T-helper 2 cell treated with Interferon-gamma antibody and Interleukin-4, amounts not matched to agents 5 μg/mL and 100 μg/mL, for 36 hours (primary cell): ENCODE measurements around the gene ZFP92.

Source experiments
- DNase-seq: peaks from one replicate; pipeline ENCODE4 v3.0.0; 2021; ENCODE audit warnings: low spot score
- H3K27ac Mint-ChIP-seq: one replicate; pipeline ENCODE4 v1.8.0; 2021; ENCODE audit warnings: mild to moderate bottlenecking, mixed read lengths
- H3K27me3 Mint-ChIP-seq: one replicate; pipeline ENCODE4 v1.8.0; 2021; ENCODE audit warnings: low read depth, mixed read lengths
- H3K36me3 Mint-ChIP-seq: one replicate; pipeline ENCODE4 v1.8.0; 2021; ENCODE audit warnings: low read depth, mixed read lengths
- H3K4me1 Mint-ChIP-seq: one replicate; pipeline ENCODE4 v1.8.0; 2021; ENCODE audit warnings: low read depth, mixed read lengths
- H3K4me3 Mint-ChIP-seq: one replicate; pipeline ENCODE4 v1.8.0; 2022; ENCODE audit warnings: mild to moderate bottlenecking, moderate library complexity, mixed read lengths
- H3K9me3 Mint-ChIP-seq: one replicate; pipeline ENCODE4 v1.8.0; 2021; ENCODE audit warnings: mixed read lengths

Gene ZFP92

GRCh38 chrX:153456704-153457103 lies 45.4 kb downstream of the ZFP92 start:
- Mint-ChIP-seq H3K36me3 (peaks cover 5% of the 10 kb centered on the region), H3K9me3 (no peaks in the 10 kb centered on the region), H3K27me3 (no peaks in the 10 kb centered on the region), H3K4me3 (no peak overlapping the region), H3K27ac (no peak overlapping the region), H3K4me1 (no peaks in the 10 kb centered on the region)
- DNase-seq: no peak

- Mint-ChIP-seq H3K4me3 (no peak overlapping the region), H3K9me3 (no peaks in the 10 kb centered on the region), H3K4me1 (no peaks in the 10 kb centered on the region), H3K27ac (no peak overlapping the region), H3K36me3 (peaks cover 5% of the 10 kb centered on the region), H3K27me3 (no peaks in the 10 kb centered on the region)
- DNase-seq: no peak
These were observed 46.0 kb downstream of the ZFP92 start for GRCh38 chrX:153457136-153457825.

- Mint-ChIP-seq H3K27me3 (no peaks in the 10 kb centered on the region), H3K27ac (no peak overlapping the region), H3K4me1 (no peaks in the 10 kb centered on the region), H3K36me3 (peaks cover 5% of the 10 kb centered on the region), H3K9me3 (no peaks in the 10 kb centered on the region), H3K4me3 (no peak overlapping the region)
- DNase-seq: no peak
These were observed 46.7 kb downstream of the ZFP92 start for GRCh38 chrX:153457827-153458466.

GRCh38 chrX:153458476-153458875 lies 47.2 kb downstream of the ZFP92 start:
- Mint-ChIP-seq H3K27me3 (no peaks in the 10 kb centered on the region), H3K36me3 (peaks cover 5% of the 10 kb centered on the region), H3K9me3 (no peaks in the 10 kb centered on the region), H3K27ac (no peak overlapping the region), H3K4me3 (no peak overlapping the region), H3K4me1 (no peaks in the 10 kb centered on the region)
- no peak for DNase-seq

GRCh38 chrX:153459986-153460385 lies 48.7 kb downstream of the ZFP92 start:
- H3K36me3 Mint-ChIP-seq: peaks cover 8% of the 10 kb centered on the region
- DNase-seq: no peak
- H3K4me3 Mint-ChIP-seq: no peak overlapping the region
- no peaks in the 10 kb centered on the region for H3K27me3 Mint-ChIP-seq
- no peak overlapping the region for H3K27ac Mint-ChIP-seq
- H3K9me3 Mint-ChIP-seq: no peaks in the 10 kb centered on the region
- H3K4me1 Mint-ChIP-seq: no peaks in the 10 kb centered on the region

- Mint-ChIP-seq H3K36me3 (peaks cover 8% of the 10 kb centered on the region), H3K4me3 (no peak overlapping the region), H3K4me1 (no peaks in the 10 kb centered on the region), H3K27me3 (no peaks in the 10 kb centered on the region), H3K27ac (no peak overlapping the region), H3K9me3 (no peaks in the 10 kb centered on the region)
- no peak for DNase-seq
These were observed 49.6 kb downstream of the ZFP92 start for GRCh38 chrX:153460826-153461225.
